Mesenchymal stem cell (in vitro differentiated cells and primary cell): Measurements from ENCODE around the gene DDX55.
"Not testable (repeated sequence)": the region's sequence is repeated elsewhere in the genome, so short reads cannot be mapped to it uniquely, and the experiment has no call there.

Experiments
- DNase-seq: peaks from one replicate; pipeline ENCODE4 v3.0.0-alpha.2; 2013
- H2AFZ ChIP-seq: one replicate; pipeline ENCODE4 v1.6.1; 2013; ENCODE audit warnings: low read depth, mild to moderate bottlenecking, control low read depth, inconsistent platforms, low read length, moderate library complexity
- H2AK5ac ChIP-seq: 2 replicates; pipeline ENCODE4 v1.6.1; 2013; ENCODE audit warnings: low read length, moderate library complexity, mild to moderate bottlenecking, inconsistent platforms; ENCODE audit not compliant: severe bottlenecking
- H2BK120ac ChIP-seq: one replicate; pipeline ENCODE4 v1.6.1; 2013; ENCODE audit warnings: low read depth, mild to moderate bottlenecking, inconsistent platforms, low read length, moderate library complexity
- H2BK12ac ChIP-seq, 2 experiments: one replicate each; pipeline ENCODE4 v1.6.1; 2013; ENCODE audit warnings: inconsistent platforms in 2 of 2, low read length in 2 of 2, mild to moderate bottlenecking in 2 of 2, moderate library complexity in 2 of 2, control low read depth in 1 of 2
- H2BK15ac ChIP-seq: one replicate; pipeline ENCODE4 v1.6.1; 2013; ENCODE audit warnings: mild to moderate bottlenecking, low read depth, inconsistent platforms; ENCODE audit not compliant: poor library complexity, severe bottlenecking
- H2BK5ac ChIP-seq: 2 replicates; pipeline ENCODE4 v1.6.1; 2013; ENCODE audit warnings: low read depth, mild to moderate bottlenecking, low read length, control low read depth, inconsistent platforms; ENCODE audit not compliant: poor library complexity, severe bottlenecking
- H3K14ac ChIP-seq, 2 experiments: one replicate each; pipeline ENCODE4 v1.6.1; 2013; ENCODE audit warnings: inconsistent platforms in 2 of 2, low read length in 2 of 2, control low read depth in 1 of 2, mild to moderate bottlenecking in 1 of 2, moderate library complexity in 1 of 2
- H3K18ac ChIP-seq, 2 experiments: one replicate each; pipeline ENCODE4 v1.6.1; 2013; ENCODE audit warnings: inconsistent platforms in 2 of 2, low read length in 2 of 2, control low read depth in 1 of 2, low read depth in 1 of 2, mild to moderate bottlenecking in 1 of 2
- H3K23ac ChIP-seq, 2 experiments: one replicate each; pipeline ENCODE4 v1.6.1; 2013; ENCODE audit warnings: inconsistent platforms in 2 of 2, low read length in 2 of 2, mild to moderate bottlenecking in 2 of 2, moderate library complexity in 2 of 2, control low read depth in 1 of 2
- H3K27ac ChIP-seq: 2 replicates; pipeline ENCODE4 v1.5.1; 2013; ENCODE audit warnings: mild to moderate bottlenecking, moderate library complexity, low read length, control low read depth, inconsistent platforms; ENCODE audit not compliant: poor library complexity, severe bottlenecking
- H3K27me3 ChIP-seq, 2 experiments: 2 replicates each; pipeline versions ENCODE4 v1.6.1 to v1.7.0; 2013; ENCODE audit warnings: low read length in 2 of 2, mild to moderate bottlenecking in 2 of 2, moderate library complexity in 2 of 2, control low read depth in 1 of 2, inconsistent platforms in 1 of 2; ENCODE audit not compliant: control insufficient read depth in 1 of 2, insufficient read depth in 1 of 2
- H3K36me3 ChIP-seq, 2 experiments: 2 replicates each; pipeline versions ENCODE4 v1.6.1 to v1.7.0; 2013; ENCODE audit warnings: low read length in 2 of 2, control low read depth in 1 of 2, inconsistent platforms in 1 of 2, low read depth in 1 of 2, mild to moderate bottlenecking in 1 of 2; ENCODE audit not compliant: insufficient read depth in 2 of 2, control insufficient read depth in 1 of 2
- H3K4ac ChIP-seq, 2 experiments: one replicate each; pipeline ENCODE4 v1.6.1; 2013; ENCODE audit warnings: inconsistent platforms in 2 of 2, low read length in 2 of 2, mild to moderate bottlenecking in 2 of 2, moderate library complexity in 2 of 2, control low read depth in 1 of 2, low read depth in 1 of 2
- H3K4me1 ChIP-seq: 2 replicates; pipeline ENCODE4 v1.6.1; 2013; ENCODE audit warnings: low read depth, low read length, control low read depth; ENCODE audit not compliant: control insufficient read depth, insufficient read depth
- H3K4me2 ChIP-seq: 2 replicates; pipeline ENCODE4 v1.6.1; 2013; ENCODE audit warnings: low read length, mild to moderate bottlenecking, inconsistent platforms; ENCODE audit not compliant: poor library complexity, severe bottlenecking
- H3K4me3 ChIP-seq, 2 experiments: 2 replicates each; pipeline versions ENCODE4 v1.5.1 to v1.7.0; 2013; ENCODE audit warnings: low read length in 2 of 2, mild to moderate bottlenecking in 2 of 2, control low read depth in 1 of 2, low read depth in 1 of 2; ENCODE audit not compliant: insufficient read depth in 1 of 2
- H3K79me1 ChIP-seq: replicated peaks from 2 replicates; pipeline ENCODE4 v1.6.1; 2013; ENCODE audit warnings: mild to moderate bottlenecking, control low read depth, low read length, inconsistent platforms; ENCODE audit not compliant: poor library complexity, severe bottlenecking
- H3K9ac ChIP-seq: 2 replicates; pipeline ENCODE4 v1.7.0; 2013; ENCODE audit warnings: mild to moderate bottlenecking, low read length, moderate library complexity
- H3K9me3 ChIP-seq: 2 replicates; pipeline ENCODE4 v1.7.0; 2013; ENCODE audit warnings: mild to moderate bottlenecking, low read length; ENCODE audit not compliant: control insufficient read depth
- H4K8ac ChIP-seq: one replicate; pipeline ENCODE4 v1.6.1; 2013; ENCODE audit warnings: inconsistent platforms, mild to moderate bottlenecking, low read length, moderate library complexity
- H4K91ac ChIP-seq: one replicate; pipeline ENCODE4 v1.6.1; 2013; ENCODE audit warnings: mild to moderate bottlenecking, low read length, inconsistent platforms
- WGBS: methylation state at CpG from one replicate; pipeline ENCODE4 v1.1.7; 2013; ENCODE audit warnings: mixed read lengths; 5-methylcytosine and 5-hydroxymethylcytosine counted together

DDX55 gene

DNA sequence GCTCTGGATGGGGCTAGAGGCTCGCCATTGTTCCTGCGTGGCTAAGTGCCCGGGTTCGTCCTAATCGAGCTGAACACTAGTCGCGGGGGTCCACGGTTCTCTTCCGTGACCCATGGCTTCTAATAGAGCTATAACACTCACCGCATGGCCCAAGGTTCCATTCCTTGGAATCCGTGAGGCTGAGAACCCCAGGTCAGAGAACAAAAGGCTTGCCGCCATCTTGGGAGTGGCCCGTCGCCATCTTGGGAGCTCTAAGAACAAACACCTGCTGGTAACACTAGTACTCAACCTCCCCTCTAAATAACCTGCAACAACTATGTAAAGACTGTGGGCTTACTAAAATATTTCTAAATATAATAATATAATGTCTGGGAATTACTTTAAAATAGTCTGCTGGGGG, 43.4 kb upstream of the DDX55 start:
- H3K27me3 ChIP-seq = peaks cover 0 to 12% of the 10 kb centered on the region in 2 experiments
- not testable (repeated sequence) for H4K8ac ChIP-seq, H2AFZ ChIP-seq, H2BK15ac ChIP-seq, H3K18ac ChIP-seq, H3K4ac ChIP-seq, H3K23ac ChIP-seq, H3K9me3 ChIP-seq, H2BK120ac ChIP-seq, H3K4me1 ChIP-seq, H3K14ac ChIP-seq, H2BK5ac ChIP-seq, H2AK5ac ChIP-seq, DNase-seq, H3K4me2 ChIP-seq, H3K4me3 ChIP-seq, H4K91ac ChIP-seq, H3K79me1 ChIP-seq, H3K27ac ChIP-seq, H3K9ac ChIP-seq, H3K36me3 ChIP-seq, H2BK12ac ChIP-seq
- 94% methylated on average over 14 of the region's 14 CpGs for WGBS

DNA sequence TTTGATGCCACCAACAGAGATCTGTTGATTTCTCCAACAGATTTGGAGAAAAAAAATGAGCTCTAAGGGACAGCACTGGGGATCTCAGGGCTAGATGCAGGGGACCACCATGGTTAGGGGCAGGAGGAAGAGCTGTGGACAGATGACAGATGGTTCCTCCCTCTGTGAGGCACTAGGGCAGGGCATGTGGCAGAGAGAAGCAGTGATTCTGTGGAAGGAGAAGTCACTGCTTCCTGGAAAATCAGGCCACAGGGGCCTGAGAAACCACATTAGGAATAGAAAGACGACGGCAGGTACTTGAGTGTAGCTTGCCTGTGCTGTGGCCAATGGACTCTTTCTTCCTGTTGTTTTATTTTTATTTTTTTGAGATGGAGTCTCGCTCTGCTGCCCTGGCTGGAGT, 42.4 kb upstream of the DDX55 start:
- Histone ChIP-seq H3K4ac (no peak overlapping the region), H2AK5ac (no peak overlapping the region), H3K9ac (no peak overlapping the region), H3K23ac (no peak overlapping the region), H3K14ac (no peak overlapping the region), H2BK5ac (no peak overlapping the region), H3K27me3 (peaks cover 0 to 12% of the 10 kb centered on the region in 2 experiments), H2BK12ac (no peak overlapping the region), H3K18ac (no peak overlapping the region), H2BK15ac (no peak overlapping the region), H3K4me3 (no peak overlapping the region), H3K27ac (no peak overlapping the region), H3K4me2 (no peak overlapping the region), H2BK120ac (no peak overlapping the region), H3K9me3 (no peaks in the 10 kb centered on the region), H3K79me1 (no peaks in the 10 kb centered on the region), H3K36me3 (no peaks in the 10 kb centered on the region), H4K91ac (no peak overlapping the region), H2AFZ (no peak overlapping the region), H4K8ac (no peak overlapping the region), H3K4me1 (no peaks in the 10 kb centered on the region)
- 92% methylated on average over 3 of the region's 3 CpGs for WGBS
- DNase-seq = no peak

DNA sequence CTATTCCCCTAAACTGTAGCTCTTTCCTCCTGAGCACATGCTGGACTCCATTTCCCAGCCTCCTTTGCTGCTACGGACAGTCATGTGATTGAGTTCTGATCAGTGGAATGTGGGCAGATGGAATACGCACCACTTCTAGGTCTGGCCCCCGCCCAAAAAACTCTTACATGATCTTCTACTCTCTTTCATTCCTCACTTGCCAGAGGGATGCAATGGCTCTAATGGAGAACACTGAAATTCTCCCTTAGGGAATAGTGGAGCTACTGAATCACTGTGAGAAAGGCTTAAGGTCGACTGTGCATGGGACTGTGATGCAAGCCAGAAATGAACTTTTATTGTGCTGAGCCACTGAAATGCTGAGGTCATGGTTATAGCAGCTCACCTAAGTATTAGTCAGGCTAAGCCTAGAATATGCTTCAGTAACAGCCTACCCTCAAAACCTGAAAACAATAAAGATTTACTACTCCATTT, 30.5 kb upstream of the DDX55 start:
- 42% methylated on average over 2 of the region's 4 CpGs for WGBS

DNA sequence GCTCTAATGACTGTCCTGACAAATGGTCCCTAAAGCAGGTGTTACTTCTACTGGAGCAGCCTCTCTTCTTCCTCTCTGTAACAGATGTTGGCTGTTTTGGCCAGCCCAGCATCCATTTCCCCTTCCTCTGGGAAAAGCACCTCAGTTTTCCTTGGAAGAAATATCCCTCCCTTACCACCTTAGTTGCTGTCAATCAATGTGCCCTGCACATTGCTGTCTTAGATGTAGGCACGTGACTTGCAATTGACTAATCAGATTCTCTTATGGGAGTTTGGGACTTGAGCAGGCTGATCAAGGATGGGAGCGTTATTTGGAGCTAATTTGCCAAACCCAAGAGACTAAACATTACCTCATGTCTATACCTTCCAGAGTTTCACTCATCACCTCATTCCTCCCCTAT, 29.5 kb upstream of the DDX55 start:
- Histone ChIP-seq H3K9me3 (peaks cover 11% of the 10 kb centered on the region), H4K8ac (no peak overlapping the region), H3K4me3 (no peak overlapping the region), H3K4me1 (no peaks in the 10 kb centered on the region), H3K4ac (no peak overlapping the region), H3K18ac (no peak overlapping the region), H3K14ac (no peak overlapping the region), H2BK15ac (no peak overlapping the region), H2BK120ac (no peak overlapping the region), H3K36me3 (peaks cover 7 to 8% of the 10 kb centered on the region in 2 experiments), H2AK5ac (no peak overlapping the region), H2AFZ (no peak overlapping the region), H3K27ac (no peak overlapping the region), H3K4me2 (no peak overlapping the region), H4K91ac (no peak overlapping the region), H2BK5ac (no peak overlapping the region), H3K9ac (no peak overlapping the region), H2BK12ac (no peak overlapping the region), H3K27me3 (no peaks in the 10 kb centered on the region), H3K23ac (no peak overlapping the region), H3K79me1 (peaks cover 1% of the 10 kb centered on the region)
- 80% methylated on average over 2 of the region's 2 CpGs for WGBS
- DNase-seq = no peak

More for the DNA sequence above, 30.5 kb upstream of the DDX55 start:
- DNase-seq = peak; percentile 89
- Histone ChIP-seq H3K9ac (peak overlapping the region; percentile 37), H3K4ac (no peak overlapping the region), H2AK5ac (no peak overlapping the region), H3K23ac (no peak overlapping the region), H3K36me3 (peaks cover 2 to 5% of the 10 kb centered on the region in 2 experiments), H2BK15ac (no peak overlapping the region), H3K4me1 (no peaks in the 10 kb centered on the region), H4K91ac (no peak overlapping the region), H3K27ac (no peak overlapping the region), H2AFZ (no peak overlapping the region), H4K8ac (no peak overlapping the region), H2BK120ac (no peak overlapping the region), H3K4me2 (no peak overlapping the region), H2BK12ac (no peak overlapping the region), H3K18ac (no peak overlapping the region), H3K4me3 (no peak overlapping the region), H3K79me1 (peaks cover 1% of the 10 kb centered on the region), H3K14ac (no peak overlapping the region), H2BK5ac (no peak overlapping the region), H3K9me3 (peaks cover 11% of the 10 kb centered on the region), H3K27me3 (no peaks in the 10 kb centered on the region)
